CD4-positive, alpha-beta T cell treated with Interleukin-6 for 4 hours (primary cell): ENCODE data around the gene ZNF594.
"Not testable (repeated sequence)": the region's sequence is repeated elsewhere in the genome, so short reads cannot be mapped to it uniquely, and the experiment has no call there.

Source experiments
- DNase-seq: peaks from one replicate; pipeline ENCODE4 v3.0.0-alpha.2; 2020; ENCODE audit warnings: mixed read lengths

The ZNF594 gene

GRCh38 chr17:5200360-5200759 lies 8.7 kb upstream of the ZNF594 start:
- DNase-seq, result no peak

GRCh38 chr17:5198472-5198871 lies 6.8 kb upstream of the ZNF594 start:
- DNase-seq, result no peak

- no peak for DNase-seq
Measured at GRCh38 chr17:5194346-5194745, 2.7 kb upstream of the ZNF594 start.

- DNase-seq, result no peak
Measured at GRCh38 chr17:5184288-5184687, 7.4 kb downstream of the ZNF594 start.

GRCh38 chr17:5183410-5183793 lies 8.3 kb downstream of the ZNF594 start:
- no peak for DNase-seq

GRCh38 chr17:5182597-5183409 lies 8.9 kb downstream of the ZNF594 start:
- no peak for DNase-seq

GRCh38 chr17:5181509-5182305 lies 10.0 kb downstream of the ZNF594 start:
- no peak for DNase-seq

GRCh38 chr17:5179003-5179402 lies 12.7 kb downstream of the ZNF594 start:
- DNase-seq, result no peak

GRCh38 chr17:5175027-5175426 lies 16.6 kb downstream of the ZNF594 start:
- DNase-seq, result not testable (repeated sequence)

GRCh38 chr17:5165791-5166564 lies 25.7 kb downstream of the ZNF594 start:
- not testable (repeated sequence) for DNase-seq

- DNase-seq, result no peak
Measured at GRCh38 chr17:5164436-5164835, 27.2 kb downstream of the ZNF594 start.

- not testable (repeated sequence) for DNase-seq
Measured at GRCh38 chr17:5161793-5162192, 29.9 kb downstream of the ZNF594 start.

GRCh38 chr17:5160702-5161101 lies 31.0 kb downstream of the ZNF594 start:
- DNase-seq, result not testable (repeated sequence)

- not testable (repeated sequence) for DNase-seq
Measured at GRCh38 chr17:5146122-5146521, 45.5 kb downstream of the ZNF594 start.

GRCh38 chr17:5142877-5143276 lies 48.8 kb downstream of the ZNF594 start:
- not testable (repeated sequence) for DNase-seq

- no peak for DNase-seq
Measured at GRCh38 chr17:5139458-5139732, 52.3 kb downstream of the ZNF594 start.

- DNase-seq, result no peak
Measured at GRCh38 chr17:5138616-5139457, 52.8 kb downstream of the ZNF594 start.

- not testable (repeated sequence) for DNase-seq
Measured at GRCh38 chr17:5138198-5138544, 53.5 kb downstream of the ZNF594 start.

GRCh38 chr17:5137511-5138197 lies 54.0 kb downstream of the ZNF594 start:
- not testable (repeated sequence) for DNase-seq

- DNase-seq, result not testable (repeated sequence)
Measured at GRCh38 chr17:5136580-5137412, 54.9 kb downstream of the ZNF594 start.
